OCI-LY1 (cell line): ENCODE data around the gene CLN6.

ENCODE experiments used
- EZH2 ChIP-seq: fragments of 200-600 bp; sonication (generic), shearing (Covaris generic); IDR thresholded peaks from 2 replicates; pipeline ENCODE4 v1.8.0; 2017; ENCODE audit warnings: borderline replicate concordance, mixed run types, mild to moderate bottlenecking, antibody characterized with exemption, low read length, moderate library complexity, mixed read lengths
- TF ChIP-seq, protein P1 (sequence below): fragments of 200-600 bp; sonication (generic), shearing (Covaris generic); IDR thresholded peaks from 2 replicates; pipeline ENCODE4 v1.5.1; 2017; ENCODE audit warnings: mild to moderate bottlenecking, antibody characterized with exemption, low read length, moderate library complexity, mixed read lengths

DNA sequence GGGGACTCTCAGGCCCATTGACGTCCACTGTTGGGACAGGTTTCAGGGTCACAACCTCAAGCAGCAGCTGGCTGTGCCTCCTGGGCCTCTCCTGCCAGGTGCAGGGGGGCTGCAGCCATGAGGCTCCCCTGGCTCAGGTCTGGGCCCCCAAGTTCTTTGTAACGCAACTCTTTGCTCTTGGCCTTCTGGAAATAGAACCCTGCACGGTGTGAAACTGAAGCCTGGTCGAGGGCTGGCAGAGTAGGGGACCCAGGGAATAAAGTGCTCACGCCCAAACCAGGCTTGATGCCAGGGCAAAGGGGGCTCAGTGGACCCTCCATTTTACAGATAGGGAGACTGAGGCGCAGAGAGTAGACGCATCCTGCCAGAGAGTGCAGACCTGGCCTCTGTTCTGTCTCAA is 25.2 kb downstream of the CLN6 start:
- TF ChIP-seq, protein P1, sequence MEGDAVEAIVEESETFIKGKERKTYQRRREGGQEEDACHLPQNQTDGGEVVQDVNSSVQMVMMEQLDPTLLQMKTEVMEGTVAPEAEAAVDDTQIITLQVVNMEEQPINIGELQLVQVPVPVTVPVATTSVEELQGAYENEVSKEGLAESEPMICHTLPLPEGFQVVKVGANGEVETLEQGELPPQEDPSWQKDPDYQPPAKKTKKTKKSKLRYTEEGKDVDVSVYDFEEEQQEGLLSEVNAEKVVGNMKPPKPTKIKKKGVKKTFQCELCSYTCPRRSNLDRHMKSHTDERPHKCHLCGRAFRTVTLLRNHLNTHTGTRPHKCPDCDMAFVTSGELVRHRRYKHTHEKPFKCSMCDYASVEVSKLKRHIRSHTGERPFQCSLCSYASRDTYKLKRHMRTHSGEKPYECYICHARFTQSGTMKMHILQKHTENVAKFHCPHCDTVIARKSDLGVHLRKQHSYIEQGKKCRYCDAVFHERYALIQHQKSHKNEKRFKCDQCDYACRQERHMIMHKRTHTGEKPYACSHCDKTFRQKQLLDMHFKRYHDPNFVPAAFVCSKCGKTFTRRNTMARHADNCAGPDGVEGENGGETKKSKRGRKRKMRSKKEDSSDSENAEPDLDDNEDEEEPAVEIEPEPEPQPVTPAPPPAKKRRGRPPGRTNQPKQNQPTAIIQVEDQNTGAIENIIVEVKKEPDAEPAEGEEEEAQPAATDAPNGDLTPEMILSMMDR: no peak
- no peak for TF ChIP-seq EZH2
